ENCODE measurements around the gene KLC4.
A peak's percentile ranks its signal among the peaks of the same experiment; 100 is the strongest.

Gene KLC4

GRCh38 chr6:43020847-43021246 lies 38.6 kb upstream of the KLC4 start:
- Histone ChIP-seq H3K27ac (ENCODE audit: low read depth, low read length) (peak overlapping the region; percentile 96), H3K36me3 (ENCODE audit: control insufficient read depth, insufficient read depth, low read length) (peaks cover 19% of the 10 kb centered on the region), H3K4me1 (ENCODE audit: control insufficient read depth, low read depth, low read length) (peaks cover 2% of the 10 kb centered on the region), H3K18ac (ENCODE audit: low read length) (peak overlapping the region; percentile 82), H4K8ac (ENCODE audit: low read depth, low read length) (no peak overlapping the region), H3K27me3 (ENCODE audit: insufficient read depth, low read length, poor library complexity) (no peaks in the 10 kb centered on the region), H3K56ac (ENCODE audit: low read length) (peak overlapping the region; percentile 95), H3K79me1 (ENCODE audit: low read length) (peaks cover 23% of the 10 kb centered on the region), H3K79me2 (ENCODE audit: control insufficient read depth, insufficient read depth, low read length) (peaks cover 24% of the 10 kb centered on the region), H2BK120ac (ENCODE audit: low read depth, low read length) (no peak overlapping the region), H3K4me2 (ENCODE audit: low read length) (peak overlapping the region; percentile 95), H3K23ac (ENCODE audit: low read length) (no peak overlapping the region), H2BK5ac (ENCODE audit: low read length) (no peak overlapping the region), H3K4ac (ENCODE audit: low read depth, low read length) (no peak overlapping the region), H4K5ac (ENCODE audit: low read length) (peak overlapping the region; percentile 49), H3K9ac (ENCODE audit: low read length) (peak overlapping the region; percentile 100), H3K4me3 (ENCODE audit: low read length) (no peak overlapping the region), H2BK15ac (replicated peaks; ENCODE audit: low read depth) (no peak overlapping the region), H2AK5ac (ENCODE audit: low read length) (no peak overlapping the region)
- WGBS (ENCODE audit: extremely low coverage, insufficient coverage, low lambda C conversion rate): no CpG with 5 or more reads among the region's 5 CpGs
- DNase-seq: peak; percentile 86

- Histone ChIP-seq H3K9ac (ENCODE audit: low read length) (peak within 1 kb of the TSS; percentile 100), H3K4ac (ENCODE audit: low read depth, low read length) (peak within 1 kb of the TSS; percentile 73), H3K27ac (ENCODE audit: low read depth, low read length) (peak within 1 kb of the TSS; percentile 96), H3K4me2 (ENCODE audit: low read length) (peak within 1 kb of the TSS; percentile 95), H4K8ac (ENCODE audit: low read depth, low read length) (peak within 1 kb of the TSS; percentile 99), H2BK15ac (replicated peaks; ENCODE audit: low read depth) (no peak within 1 kb of the TSS), H3K36me3 (ENCODE audit: control insufficient read depth, insufficient read depth, low read length) (peaks cover 24% of the 10 kb centered on the region), H2AK5ac (ENCODE audit: low read length) (peak within 1 kb of the TSS; percentile 55), H2BK120ac (ENCODE audit: low read depth, low read length) (peak within 1 kb of the TSS; percentile 85), H4K5ac (ENCODE audit: low read length) (peak within 1 kb of the TSS; percentile 97), H3K4me3 (ENCODE audit: low read length) (peak within 1 kb of the TSS; percentile 98), H3K56ac (ENCODE audit: low read length) (peak within 1 kb of the TSS; percentile 100), H3K23ac (ENCODE audit: low read length) (no peak within 1 kb of the TSS), H2BK5ac (ENCODE audit: low read length) (peak within 1 kb of the TSS; percentile 91), H3K4me1 (ENCODE audit: control insufficient read depth, low read depth, low read length) (peaks cover 2% of the 10 kb centered on the region), H3K18ac (ENCODE audit: low read length) (peak within 1 kb of the TSS; percentile 99), H3K79me1 (ENCODE audit: low read length) (peaks cover 23% of the 10 kb centered on the region), H3K79me2 (ENCODE audit: control insufficient read depth, insufficient read depth, low read length) (peaks cover 24% of the 10 kb centered on the region), H3K27me3 (ENCODE audit: insufficient read depth, low read length, poor library complexity) (no peaks in the 10 kb centered on the region)
- DNase-seq: peak; percentile 86
- no CpG with 5 or more reads among the region's 56 CpGs for WGBS (ENCODE audit: extremely low coverage, insufficient coverage, low lambda C conversion rate)
Measured at GRCh38 chr6:43021270-43022047, 38.0 kb upstream of the KLC4 start, which contains the start of gene RRP36. Gene RRP36 (plus strand): TSS chr6:43021623. CDS start chr6:43021655, 32 bp downstream.

- no peak overlapping the region for H3K27ac ChIP-seq (ENCODE audit: low read depth, low read length)
- H3K36me3 ChIP-seq (ENCODE audit: control insufficient read depth, insufficient read depth, low read length): peaks cover 22% of the 10 kb centered on the region
- WGBS (ENCODE audit: extremely low coverage, insufficient coverage, low lambda C conversion rate): no CpG with 5 or more reads among the region's 2 CpGs
- no peak overlapping the region for H2AK5ac ChIP-seq (ENCODE audit: low read length)
- H3K4me2 ChIP-seq (ENCODE audit: low read length): no peak overlapping the region
- peaks cover 2% of the 10 kb centered on the region for H3K4me1 ChIP-seq (ENCODE audit: control insufficient read depth, low read depth, low read length)
- H3K79me2 ChIP-seq (ENCODE audit: control insufficient read depth, insufficient read depth, low read length): peaks cover 20% of the 10 kb centered on the region
- no peak for DNase-seq
- H3K27me3 ChIP-seq (ENCODE audit: insufficient read depth, low read length, poor library complexity): no peaks in the 10 kb centered on the region
- H2BK120ac ChIP-seq (ENCODE audit: low read depth, low read length): no peak overlapping the region
- H3K18ac ChIP-seq (ENCODE audit: low read length): no peak overlapping the region
- H3K9ac ChIP-seq (ENCODE audit: low read length): no peak overlapping the region
- no peak overlapping the region for H3K56ac ChIP-seq (ENCODE audit: low read length)
- H3K4me3 ChIP-seq (ENCODE audit: low read length): no peak overlapping the region
- H4K8ac ChIP-seq (ENCODE audit: low read depth, low read length): no peak overlapping the region
- H2BK15ac ChIP-seq (replicated peaks; ENCODE audit: low read depth): no peak overlapping the region
- no peak overlapping the region for H3K4ac ChIP-seq (ENCODE audit: low read depth, low read length)
- H3K23ac ChIP-seq (ENCODE audit: low read length): no peak overlapping the region
- no peak overlapping the region for H2BK5ac ChIP-seq (ENCODE audit: low read length)
- H4K5ac ChIP-seq (ENCODE audit: low read length): no peak overlapping the region
- H3K79me1 ChIP-seq (ENCODE audit: low read length): peaks cover 12% of the 10 kb centered on the region
Measured at GRCh38 chr6:43024436-43024835, 35.0 kb upstream of the KLC4 start.

- Histone ChIP-seq H4K8ac (ENCODE audit: low read depth, low read length) (no peak overlapping the region), H3K4me1 (ENCODE audit: control insufficient read depth, low read depth, low read length) (no peaks in the 10 kb centered on the region), H3K79me1 (ENCODE audit: low read length) (peaks cover 12% of the 10 kb centered on the region), H3K27ac (ENCODE audit: low read depth, low read length) (no peak overlapping the region), H3K9ac (ENCODE audit: low read length) (no peak overlapping the region), H3K4me3 (ENCODE audit: low read length) (no peak overlapping the region), H3K4me2 (ENCODE audit: low read length) (no peak overlapping the region), H3K56ac (ENCODE audit: low read length) (no peak overlapping the region), H3K27me3 (ENCODE audit: insufficient read depth, low read length, poor library complexity) (no peaks in the 10 kb centered on the region), H3K36me3 (ENCODE audit: control insufficient read depth, insufficient read depth, low read length) (peaks cover 25% of the 10 kb centered on the region), H2BK120ac (ENCODE audit: low read depth, low read length) (no peak overlapping the region), H3K18ac (ENCODE audit: low read length) (no peak overlapping the region), H3K23ac (ENCODE audit: low read length) (no peak overlapping the region), H3K79me2 (ENCODE audit: control insufficient read depth, insufficient read depth, low read length) (peaks cover 20% of the 10 kb centered on the region), H2AK5ac (ENCODE audit: low read length) (no peak overlapping the region), H2BK5ac (ENCODE audit: low read length) (no peak overlapping the region), H2BK15ac (replicated peaks; ENCODE audit: low read depth) (no peak overlapping the region), H4K5ac (ENCODE audit: low read length) (no peak overlapping the region), H3K4ac (ENCODE audit: low read depth, low read length) (no peak overlapping the region)
- no CpG with 5 or more reads among the region's 5 CpGs for WGBS (ENCODE audit: extremely low coverage, insufficient coverage, low lambda C conversion rate)
- no peak for DNase-seq
Measured at GRCh38 chr6:43026365-43026764, 33.1 kb upstream of the KLC4 start.

GRCh38 chr6:43029120-43029519 lies 30.3 kb upstream of the KLC4 start:
- Histone ChIP-seq H2AK5ac (ENCODE audit: low read length) (no peak overlapping the region), H3K9ac (ENCODE audit: low read length) (no peak overlapping the region), H3K4ac (ENCODE audit: low read depth, low read length) (no peak overlapping the region), H3K27me3 (ENCODE audit: insufficient read depth, low read length, poor library complexity) (no peaks in the 10 kb centered on the region), H3K36me3 (ENCODE audit: control insufficient read depth, insufficient read depth, low read length) (peaks cover 31% of the 10 kb centered on the region), H3K23ac (ENCODE audit: low read length) (no peak overlapping the region), H3K4me3 (ENCODE audit: low read length) (no peak overlapping the region), H4K8ac (ENCODE audit: low read depth, low read length) (no peak overlapping the region), H4K5ac (ENCODE audit: low read length) (no peak overlapping the region), H3K56ac (ENCODE audit: low read length) (no peak overlapping the region), H3K79me1 (ENCODE audit: low read length) (peaks cover 7% of the 10 kb centered on the region), H3K4me1 (ENCODE audit: control insufficient read depth, low read depth, low read length) (no peaks in the 10 kb centered on the region), H2BK15ac (replicated peaks; ENCODE audit: low read depth) (no peak overlapping the region), H3K18ac (ENCODE audit: low read length) (no peak overlapping the region), H3K79me2 (ENCODE audit: control insufficient read depth, insufficient read depth, low read length) (peaks cover 6% of the 10 kb centered on the region), H2BK5ac (ENCODE audit: low read length) (no peak overlapping the region), H3K4me2 (ENCODE audit: low read length) (no peak overlapping the region), H3K27ac (ENCODE audit: low read depth, low read length) (no peak overlapping the region), H2BK120ac (ENCODE audit: low read depth, low read length) (no peak overlapping the region)
- WGBS (ENCODE audit: extremely low coverage, insufficient coverage, low lambda C conversion rate): no CpG with 5 or more reads among the region's 9 CpGs
- no peak for DNase-seq
